HG03159 (cell line): ENCODE data around the gene OR5K4.
A peak's percentile ranks its signal among the peaks of the same experiment; 100 is the strongest.

Source experiments
- ATAC-seq: cut with Tn5 transposase; IDR thresholded peaks from one replicate; pipeline ENCODE4 v1.9.1; 2021; ENCODE audit warnings: mild to moderate bottlenecking, moderate library complexity; ENCODE audit not compliant: unreplicated experiment

Gene OR5K4, protein sequence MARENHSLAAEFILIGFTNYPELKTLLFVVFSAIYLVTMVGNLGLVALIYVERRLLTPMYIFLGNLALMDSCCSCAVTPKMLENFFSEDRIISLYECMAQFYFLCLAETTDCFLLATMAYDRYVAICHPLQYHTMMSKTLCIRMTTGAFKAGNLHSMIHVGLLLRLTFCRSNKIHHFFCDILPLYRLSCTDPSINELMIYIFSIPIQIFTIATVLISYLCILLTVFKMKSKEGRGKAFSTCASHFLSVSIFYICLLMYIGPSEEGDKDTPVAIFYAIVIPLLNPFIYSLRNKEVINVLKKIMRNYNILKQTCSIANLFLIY

DNA sequence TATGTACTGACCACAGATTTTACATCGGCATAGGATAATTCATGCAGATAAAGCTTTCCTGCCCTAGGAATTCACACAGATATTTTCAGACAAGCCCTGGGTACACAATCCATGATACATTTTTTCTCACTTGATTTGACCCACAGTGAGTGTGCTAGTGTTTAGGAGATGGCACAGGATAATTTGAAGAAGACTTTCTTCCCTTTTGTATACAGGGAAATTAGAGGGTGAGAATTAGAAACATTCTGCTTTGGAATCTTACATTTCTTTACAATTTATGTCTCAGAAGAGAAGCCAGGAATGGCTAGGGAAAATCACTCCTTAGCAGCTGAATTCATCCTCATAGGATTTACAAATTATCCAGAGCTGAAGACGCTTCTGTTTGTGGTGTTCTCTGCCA, at the start of gene OR5K4:
Gene OR5K4, plus strand, starts transcription at position 301 of the 400 bp plus-strand sequence. Its CDS starts 0 bp downstream, at position 301.
- ATAC-seq: no peak

DNA sequence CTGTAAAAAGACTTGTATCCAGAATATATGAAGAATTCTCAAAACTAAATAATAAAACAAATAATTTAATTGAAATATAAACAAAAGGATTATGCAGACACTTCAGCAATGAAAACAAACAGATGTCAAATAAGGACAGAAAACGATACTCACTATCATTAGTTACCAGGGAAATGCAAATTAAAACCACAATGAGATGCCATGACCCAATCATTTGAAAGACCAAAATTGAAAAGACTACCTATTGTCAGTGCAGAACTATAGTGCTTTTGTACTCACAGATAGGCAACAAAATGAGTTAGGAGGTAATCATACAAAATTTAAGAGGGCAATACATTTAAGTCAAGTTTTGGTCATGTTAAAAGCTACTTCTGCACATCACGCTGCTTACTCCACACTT, 31.6 kb upstream of the OR5K4 start:
- ATAC-seq: peak; percentile 34

DNA sequence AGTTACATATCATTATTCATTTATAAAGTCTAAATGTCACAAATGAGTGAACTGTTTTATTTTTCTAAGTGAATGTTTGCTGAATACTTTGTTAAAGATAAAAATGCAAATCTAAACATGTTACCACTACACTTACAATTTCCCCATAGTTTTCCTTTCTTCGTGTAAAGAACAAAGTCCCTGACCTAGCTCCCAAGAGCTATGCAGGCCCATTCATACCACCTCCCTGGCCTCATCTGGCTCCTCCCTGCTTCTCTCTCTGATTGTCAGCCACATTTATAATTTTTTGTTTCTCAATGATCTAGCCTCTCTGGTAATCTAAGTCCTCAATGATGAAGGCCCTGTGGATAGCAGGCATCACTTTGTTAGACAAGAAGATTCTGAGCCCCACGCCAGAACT, 31.0 kb upstream of the OR5K4 start:
- ATAC-seq: no peak

DNA sequence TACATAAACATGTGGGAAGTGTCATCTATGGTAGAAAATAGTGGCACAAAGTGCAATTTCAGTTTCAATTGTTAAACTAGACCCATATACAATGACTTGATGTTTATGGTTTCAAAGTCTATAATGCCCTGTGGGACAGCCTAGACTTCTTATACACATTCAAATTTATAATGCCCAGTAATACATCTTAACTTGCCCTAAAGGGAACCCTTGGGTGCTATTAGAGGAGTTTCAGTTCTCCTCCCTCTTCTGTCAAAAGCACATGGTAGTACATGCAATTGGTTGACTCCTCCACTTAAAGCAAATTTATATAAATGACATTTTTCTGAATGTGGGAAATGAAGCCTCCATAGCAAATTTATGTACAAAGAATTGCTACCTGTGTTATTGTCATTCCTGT, 30.2 kb upstream of the OR5K4 start:
- no peak for ATAC-seq

DNA sequence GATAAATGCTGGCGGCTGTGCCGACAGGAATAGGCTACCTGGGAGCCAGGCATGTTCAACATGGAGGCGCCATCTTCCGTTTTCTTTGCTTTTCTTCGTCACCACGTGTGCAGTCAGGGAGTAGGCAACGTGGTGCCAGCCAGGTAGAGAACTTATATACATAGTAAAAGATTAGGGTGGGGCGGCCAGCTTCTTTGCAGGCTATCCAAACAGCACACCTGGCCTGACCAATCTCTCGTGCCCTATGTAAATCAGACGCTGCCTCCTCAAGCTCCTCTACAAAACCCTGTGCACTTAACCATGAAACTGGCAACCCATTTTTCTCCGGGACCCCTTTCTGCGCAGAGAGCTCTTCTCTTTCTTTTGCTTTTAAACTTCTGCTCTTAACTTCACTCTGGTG, 28.6 kb upstream of the OR5K4 start:
- ATAC-seq: no peak

DNA sequence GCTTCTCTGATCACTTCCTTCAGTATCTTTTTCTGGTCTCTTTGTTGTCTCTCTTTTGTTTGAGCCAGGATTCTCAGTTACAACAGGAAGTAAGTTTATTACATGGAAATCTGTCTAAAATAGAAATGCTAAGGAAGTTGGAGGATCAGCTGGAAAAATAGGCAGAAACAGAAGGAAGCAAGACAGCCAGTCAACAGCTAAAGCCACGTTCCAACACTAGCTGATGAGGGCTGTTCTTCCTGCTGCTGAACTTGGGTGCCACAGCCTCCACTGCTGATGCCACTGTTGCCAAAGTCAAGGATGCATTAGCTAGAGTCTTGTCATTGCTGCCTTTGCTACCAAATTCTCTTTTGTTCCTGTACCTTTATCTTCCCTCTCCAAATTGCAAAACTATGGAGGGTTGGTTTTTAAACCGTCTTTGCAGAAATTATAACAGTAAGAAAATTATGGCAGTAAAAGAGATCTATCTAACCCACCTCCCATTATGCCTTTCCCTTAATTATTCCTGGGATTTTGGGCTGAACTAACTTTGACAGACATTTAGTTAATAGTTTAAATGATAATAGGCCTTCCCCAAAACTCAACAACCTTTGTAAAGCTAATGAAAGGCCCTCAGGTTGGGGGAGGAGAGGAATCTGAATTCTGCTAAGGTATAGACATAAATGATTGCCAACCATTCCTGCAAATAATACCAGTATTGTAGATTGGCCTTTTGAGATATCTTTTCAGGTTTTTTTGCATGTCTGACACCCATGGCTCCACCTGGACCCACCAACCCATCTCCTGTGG, 27.4 kb upstream of the OR5K4 start:
- no peak for ATAC-seq

DNA sequence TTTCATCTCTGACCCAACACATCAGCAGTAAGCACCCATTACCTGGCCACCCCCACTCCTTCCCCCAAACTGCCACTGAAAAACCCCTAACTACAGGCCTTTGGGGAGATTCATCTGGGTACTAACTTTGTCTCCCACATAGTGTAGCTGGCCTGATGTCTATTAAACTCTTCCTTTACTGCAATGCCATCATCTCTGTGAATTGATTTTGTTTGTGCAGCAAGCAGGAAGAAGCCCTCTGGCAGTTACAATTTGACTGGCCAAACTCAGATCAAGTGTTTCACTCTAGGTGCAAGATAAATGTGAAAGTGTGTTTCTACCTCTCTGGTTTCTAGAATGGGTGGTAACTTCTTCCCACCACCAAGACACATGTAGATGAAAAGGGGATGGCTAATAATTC, 26.7 kb upstream of the OR5K4 start:
- ATAC-seq: peak; percentile 65

DNA sequence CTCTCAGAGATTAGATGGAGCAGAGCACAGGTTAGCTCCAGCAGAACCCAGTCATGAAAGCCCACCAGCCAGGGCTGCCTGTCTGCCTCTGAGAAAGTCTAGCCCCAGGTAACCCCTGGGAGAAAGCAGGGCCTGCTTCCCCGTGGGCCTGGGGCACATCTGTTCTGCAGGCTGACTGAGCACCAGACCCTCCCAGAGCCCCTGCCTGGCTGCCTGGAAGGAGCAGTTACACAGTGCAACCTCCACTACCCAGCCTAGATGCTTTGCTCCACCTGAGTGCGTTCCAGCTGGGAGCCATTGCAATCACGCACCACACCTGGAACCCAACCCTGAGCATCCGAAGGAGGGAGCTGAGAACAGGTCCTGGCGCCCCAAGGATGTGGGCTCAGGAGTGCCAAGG, 24.7 kb upstream of the OR5K4 start:
- ATAC-seq: no peak

DNA sequence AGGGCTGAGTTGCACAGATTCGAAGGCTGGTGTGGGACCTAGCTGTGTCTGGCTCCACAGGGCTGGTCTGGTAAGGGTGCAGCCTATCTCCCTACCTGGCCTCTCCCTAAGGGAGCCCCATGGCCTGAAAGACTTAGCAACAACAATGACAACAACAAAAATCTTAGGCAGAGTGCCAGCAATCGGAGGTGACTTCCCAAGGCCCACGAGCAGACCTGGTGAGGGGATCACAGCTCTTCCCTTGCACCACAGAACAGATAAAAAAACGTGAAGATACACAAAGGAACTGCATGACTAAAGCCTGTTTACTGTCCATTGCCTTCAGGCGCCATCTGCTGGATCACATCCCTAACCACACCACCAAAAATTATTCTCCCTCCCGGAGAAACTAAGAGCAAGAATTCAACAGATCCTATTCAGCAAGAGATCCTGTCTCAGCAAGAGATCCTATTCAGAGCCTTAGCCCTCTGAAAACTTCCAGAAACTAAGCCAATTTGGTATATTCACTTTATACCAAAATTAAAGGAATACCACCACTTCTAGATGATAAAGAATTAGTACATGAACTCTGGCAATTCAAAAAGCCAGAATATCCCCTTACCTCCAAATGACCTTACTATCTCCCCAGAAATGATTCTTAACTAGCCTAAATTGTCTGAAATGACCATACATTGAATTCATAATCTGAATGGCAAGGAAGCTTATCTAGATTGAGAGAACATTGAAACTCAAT, 24.1 kb upstream of the OR5K4 start:
- peak; percentile 63 for ATAC-seq

DNA sequence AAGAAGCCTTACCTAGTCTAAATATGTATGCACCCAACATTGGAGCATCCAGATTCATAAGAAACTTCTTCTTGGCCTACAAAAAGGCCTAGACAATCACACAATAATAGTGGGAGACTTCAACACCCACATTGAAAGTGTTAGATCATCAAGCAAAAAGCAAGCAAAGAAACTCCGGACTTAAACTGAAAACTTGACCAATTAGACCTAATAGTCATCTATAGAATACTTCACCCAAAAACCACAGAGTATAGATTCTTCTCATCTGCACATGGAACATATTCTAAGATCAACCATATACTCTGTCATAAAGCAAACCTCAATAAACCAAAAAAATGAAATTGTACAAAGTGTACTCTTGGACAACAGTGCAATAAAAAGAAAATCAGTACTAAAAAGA, 22.3 kb upstream of the OR5K4 start:
- no peak for ATAC-seq

DNA sequence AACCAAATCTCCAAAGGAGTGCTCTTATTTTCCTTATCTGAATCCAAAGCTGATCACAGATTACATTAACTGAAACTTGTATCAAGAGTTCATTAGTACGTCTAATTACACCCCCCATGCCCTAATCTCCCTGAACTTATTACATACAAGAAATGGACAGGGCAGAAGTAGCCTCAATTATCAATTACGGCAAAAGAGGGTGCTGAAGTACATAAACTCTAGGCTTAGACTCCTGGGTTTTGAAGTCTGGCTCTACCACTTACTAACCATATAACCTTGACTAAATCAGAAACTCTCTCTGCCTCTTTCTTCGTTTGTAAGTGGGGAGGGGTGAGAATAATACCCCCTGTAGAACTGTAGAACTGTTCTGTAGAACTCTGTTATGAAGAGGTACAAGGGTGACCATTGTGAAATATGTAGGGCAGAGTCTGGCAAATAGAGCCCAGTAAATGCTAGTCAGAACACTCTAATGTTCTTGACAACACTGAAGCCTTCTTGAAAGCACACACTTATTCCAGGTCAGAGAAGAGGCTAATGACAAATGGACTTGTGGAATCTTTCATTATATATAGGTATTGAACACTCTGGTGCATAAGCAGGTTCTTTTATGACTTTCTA, 19.6 kb upstream of the OR5K4 start:
- peak; percentile 86 for ATAC-seq

DNA sequence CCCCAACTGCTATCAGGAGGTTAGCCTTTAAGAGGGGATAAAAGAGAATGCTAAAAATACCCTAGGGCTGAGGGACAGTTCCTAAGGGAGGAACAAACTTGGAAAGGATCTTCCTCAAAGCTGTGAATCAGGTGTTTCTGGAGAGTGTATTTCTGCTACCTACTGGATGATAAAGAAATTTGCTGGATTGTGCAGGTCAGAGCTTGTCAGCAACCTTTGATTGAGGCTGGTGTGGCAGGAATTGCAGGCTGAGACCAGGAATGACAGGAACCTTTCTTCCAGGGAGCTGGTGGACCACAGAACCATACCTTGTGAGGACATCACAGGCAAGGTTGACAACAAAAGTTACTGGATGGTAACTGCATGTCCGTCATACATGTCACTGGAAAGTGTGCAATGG, 14.6 kb upstream of the OR5K4 start:
- no peak for ATAC-seq

DNA sequence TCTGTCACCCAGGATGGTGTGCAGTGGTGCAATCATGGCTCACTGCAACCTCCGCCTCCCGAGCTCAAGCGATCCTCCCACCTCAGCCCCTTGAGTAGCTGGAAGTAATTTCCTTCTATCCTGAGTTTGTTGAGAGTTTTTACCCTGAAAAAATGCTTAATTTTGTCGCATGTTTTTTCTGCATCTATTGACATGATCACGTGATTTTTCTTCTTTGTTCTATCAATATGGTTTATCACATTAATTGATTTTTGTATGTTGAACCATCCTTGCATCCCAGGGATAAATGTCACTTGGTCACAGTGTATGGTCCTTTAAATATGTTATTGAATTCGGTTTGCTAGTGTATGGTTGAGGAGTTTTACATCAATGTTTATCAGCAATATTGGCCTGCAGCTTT, 11.9 kb upstream of the OR5K4 start:
- no peak for ATAC-seq

DNA sequence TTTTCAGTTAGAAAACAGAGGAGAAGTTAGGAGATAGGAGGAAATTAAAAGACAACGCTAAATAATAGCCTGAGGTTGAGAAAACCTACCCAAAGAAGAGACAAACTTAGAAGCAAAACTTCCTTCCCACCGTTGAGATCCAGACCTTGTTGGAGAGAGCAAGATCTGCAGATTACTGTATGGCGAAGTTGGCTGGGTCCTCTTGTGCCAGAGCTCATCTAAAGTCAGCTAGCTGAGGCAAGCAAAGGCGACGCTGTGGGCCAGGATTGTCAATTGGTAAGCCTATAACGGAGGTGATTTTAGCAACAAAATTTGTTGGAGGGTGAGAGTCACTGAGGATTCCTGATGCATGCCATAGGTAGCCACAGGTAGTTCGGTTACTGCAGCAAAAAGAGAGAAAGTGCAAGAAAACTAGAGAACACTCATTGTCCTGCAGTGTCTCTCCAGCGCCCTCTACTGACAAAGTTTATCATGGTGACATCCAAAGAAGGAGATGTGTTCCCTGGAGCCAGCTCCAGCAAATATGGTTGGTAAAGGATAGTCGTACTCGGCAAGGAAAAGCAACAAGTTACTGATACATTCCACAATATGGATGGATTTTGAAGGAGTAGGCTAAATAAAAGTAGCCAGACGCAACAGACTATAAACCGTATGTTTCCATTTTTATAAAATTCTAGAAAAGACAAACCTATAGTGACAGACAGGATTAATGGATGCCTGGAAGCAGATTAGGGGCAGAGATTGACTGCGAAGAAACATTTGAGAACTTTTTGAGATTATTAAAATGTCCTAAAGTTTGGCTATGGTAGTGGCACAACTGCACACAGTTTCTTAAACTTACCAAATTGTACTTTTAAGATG, 9.8 kb upstream of the OR5K4 start:
- ATAC-seq: peak; percentile 67

DNA sequence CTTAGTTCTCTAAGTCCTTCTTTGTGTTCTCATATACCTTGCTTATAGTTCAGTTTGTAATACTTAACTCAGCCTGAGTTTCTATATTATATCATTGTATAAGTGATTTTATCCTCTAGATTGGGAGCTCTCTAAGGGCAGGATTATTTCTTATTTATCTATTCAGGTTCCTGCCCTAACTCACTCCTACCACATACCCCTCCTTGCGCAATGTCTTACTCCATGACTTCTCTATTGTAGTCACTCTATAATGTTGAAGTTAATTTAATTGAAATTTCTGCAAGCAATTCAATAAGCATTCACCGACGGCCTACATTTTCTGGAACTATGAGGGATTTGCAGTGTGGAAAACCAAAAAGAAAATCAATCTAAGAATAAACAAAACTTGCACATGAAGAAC, 3.6 kb upstream of the OR5K4 start:
- no peak for ATAC-seq

DNA sequence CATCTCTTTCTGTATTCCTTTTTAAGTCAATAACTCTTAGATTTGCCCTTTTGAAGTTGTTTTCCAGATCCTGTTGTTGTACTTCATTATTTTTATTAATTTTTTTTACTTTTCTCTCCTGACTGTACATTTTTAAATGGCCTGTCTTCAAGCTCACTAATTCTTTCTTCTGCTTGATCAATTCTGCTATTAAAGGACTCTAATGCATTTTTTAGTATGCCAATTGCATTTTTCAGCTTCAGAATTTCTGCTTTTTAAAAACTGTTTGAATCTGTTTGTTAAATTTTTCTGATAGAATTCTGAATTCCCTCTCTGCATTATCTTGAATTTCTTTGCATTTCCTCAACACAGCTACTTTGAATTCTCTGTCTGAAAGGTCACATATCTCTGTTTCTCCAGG, 5.6 kb downstream of the OR5K4 start:
- ATAC-seq: no peak

DNA sequence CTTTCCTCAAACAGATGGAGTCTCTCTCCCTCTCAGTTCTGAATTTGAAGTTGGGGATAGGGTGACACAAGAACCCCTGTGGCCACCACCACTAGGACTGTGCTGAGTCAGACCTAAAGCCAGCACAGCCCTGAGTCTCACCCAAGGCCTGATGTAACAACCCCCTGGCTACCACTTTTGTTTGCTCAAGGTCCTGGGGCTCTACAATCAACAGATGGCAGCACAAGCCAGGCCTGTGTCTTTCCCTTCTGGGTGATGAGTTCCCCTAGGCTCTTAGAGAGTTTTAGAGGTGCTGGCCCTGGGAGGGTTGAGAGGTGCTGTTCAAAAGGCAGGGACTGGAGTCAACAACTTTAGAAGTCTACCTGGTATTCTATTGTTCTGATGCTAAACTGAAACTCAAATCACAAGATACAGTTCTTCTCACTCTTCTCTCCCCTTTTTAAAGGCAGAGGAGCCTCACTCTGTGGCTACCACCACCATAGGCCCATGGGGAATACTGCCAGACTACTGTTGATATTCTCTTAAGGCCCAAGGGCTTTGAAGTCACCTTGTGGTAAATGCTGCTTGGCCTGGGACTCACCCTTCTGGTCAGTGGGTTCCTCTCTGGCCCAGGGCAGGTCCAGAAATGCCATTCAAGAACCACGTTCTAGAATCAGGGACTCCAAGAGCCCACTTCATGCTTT, 6.5 kb downstream of the OR5K4 start:
- peak; percentile 76 for ATAC-seq

DNA sequence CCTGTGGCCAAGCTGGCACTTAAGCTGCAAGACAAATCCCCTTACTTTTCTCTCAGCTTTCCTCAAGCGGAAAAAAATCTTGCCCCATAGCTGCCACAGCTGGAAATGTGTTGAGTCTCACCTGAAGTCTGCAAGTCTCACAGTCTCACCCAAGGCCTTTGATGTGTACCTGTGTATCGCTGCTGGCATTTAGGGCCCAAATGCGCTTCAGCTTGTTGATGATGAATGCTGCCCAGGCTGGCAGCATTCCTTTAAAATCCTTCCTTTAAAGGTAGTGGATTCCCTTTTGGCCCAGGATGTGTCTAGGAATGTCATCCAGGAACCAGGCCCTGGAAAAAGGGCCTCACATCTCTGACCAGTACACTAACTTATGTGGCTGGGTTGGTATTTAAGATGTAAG, 7.0 kb downstream of the OR5K4 start:
- no peak for ATAC-seq

DNA sequence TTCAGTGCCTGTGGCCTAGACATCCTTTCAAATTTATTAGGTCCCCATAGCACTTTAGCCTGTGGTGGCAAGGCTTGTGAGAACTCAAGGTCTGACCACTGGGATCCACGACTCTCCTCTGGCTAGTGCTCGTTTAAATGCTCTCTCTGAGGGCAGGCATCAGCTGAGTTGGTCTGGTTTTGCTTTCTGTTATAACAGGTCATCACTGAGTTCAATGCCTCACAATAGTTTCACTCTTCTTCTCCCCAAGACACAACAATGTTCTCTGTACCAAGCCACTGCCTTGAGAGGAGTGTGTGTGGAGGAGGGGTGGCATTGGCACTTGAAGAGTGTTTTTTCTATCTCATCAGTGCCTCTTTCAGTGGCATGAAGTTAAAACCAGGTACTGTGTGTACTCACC, 7.6 kb downstream of the OR5K4 start:
- ATAC-seq: no peak
